Upper lobe of left lung (tissue), 6 donors: ENCODE data around the gene MTARC2. TPM values are rescaled to one million over a fixed set of nuclear protein-coding genes. Genes with fewer than 3 reads are reported as not detected.
A peak's percentile ranks its signal among the peaks of the same experiment; 100 is the strongest.

Experiments
- ATAC-seq, 2 donors: fragments of 200-7000 bp; cut with Tn5 transposase; one replicate each; pipeline ENCODE4 v1.9.1; 2022; ENCODE audit warnings: mild to moderate bottlenecking in 2 of 2, moderate library complexity in 2 of 2; ENCODE audit not compliant: low FRiP score in 2 of 2
- DNase-seq, 2 donors: peaks; one replicate each; pipeline ENCODE4 v3.0.0-alpha.2; 2019 to 2020
- H3K27ac ChIP-seq, 4 donors: fragments of 200-600 bp; sonication (generic); one replicate each; pipeline ENCODE4 v1.5.1; 2016 to 2019
- H3K27me3 ChIP-seq, 4 donors: fragments of 200-600 bp; sonication (generic); one replicate each; pipeline ENCODE4 v1.5.1; 2017 to 2019
- H3K36me3 ChIP-seq, 4 donors: fragments of 200-600 bp; sonication (generic); one replicate each; pipeline ENCODE4 v1.5.1; 2016 to 2019
- H3K4me1 ChIP-seq, 4 donors: fragments of 200-600 bp; sonication (generic); one replicate each; pipeline ENCODE4 v1.5.1; 2018 to 2019
- H3K4me3 ChIP-seq, 4 donors: fragments of 200-600 bp; sonication (generic); one replicate each; pipeline ENCODE4 v1.5.1; 2017 to 2019; ENCODE audit warnings: mild to moderate bottlenecking in 2 of 4, moderate library complexity in 1 of 4
- H3K9me3 ChIP-seq, 4 donors: fragments of 200-600 bp; sonication (generic); one replicate each; pipeline ENCODE4 v1.5.1; 2018 to 2019
- CTCF ChIP-seq, 6 experiments: fragments of 450-650 bp in 4 of 6; fragments of 200-600 bp in 2 of 6; sonication (generic) in 2 of 6; IDR thresholded peaks; one replicate each; pipeline ENCODE4 v1.5.1; 2016 to 2019; ENCODE audit warnings: antibody characterized with exemption in 6 of 6
- EP300 ChIP-seq, 4 donors: sonication (generic); formaldehyde crosslinking; IDR thresholded peaks; one replicate each; pipeline ENCODE4 v1.5.1; 2017; ENCODE audit warnings: antibody characterized with exemption in 4 of 4, control low read depth in 2 of 4
- POLR2A ChIP-seq, 4 donors: fragments of 450-650 bp; IDR thresholded peaks; one replicate each; pipeline ENCODE4 v1.5.1; 2016 to 2017; ENCODE audit warnings: antibody characterized with exemption in 4 of 4, mild to moderate bottlenecking in 2 of 4
- POLR2AphosphoS5 ChIP-seq, 2 donors: sonication (generic); formaldehyde crosslinking; IDR thresholded peaks; one replicate each; pipeline ENCODE4 v1.5.1; 2017; ENCODE audit warnings: antibody characterized with exemption in 2 of 2
- WGBS, 2 donors: methylation state at CpG; one replicate each; pipeline ENCODE4 v1.1.5; 2017 to 2018; 5-methylcytosine and 5-hydroxymethylcytosine counted together
- total RNA-seq, 6 donors: library from RNA; depleted of rRNA in 4 of 6; stranded (reverse); fragments of >200 nt in 4 of 6; gene quantifications; one replicate each; pipeline versions ENCODE4 v1.1.0 to v1.2.1, GENCODE V29; 2016 to 2021
- donor health status: DM: no; HTN: no; CAD: no; lungs with moderate emphysema.
- donor health status: DM: no; HTN: yes; CAD: no; lungs with severe emphysema.

Gene MTARC2
- total RNA-seq, 6 donors from 2014 or later, result 44.2 to 125 (median 62.0) TPM

- H3K4me3 ChIP-seq, result no peak overlapping the region
- no peaks in the 10 kb centered on the region for H3K9me3 ChIP-seq
- no peak for ATAC-seq
- no peaks in the 10 kb centered on the region for H3K27me3 ChIP-seq
- H3K27ac ChIP-seq, result no peak overlapping the region
- peaks cover 0 to 15% (median 3%) of the 10 kb centered on the region in 4 donors for H3K36me3 ChIP-seq
- WGBS, 2 donors, result 91 to 94% methylated on average over 11 of the region's 11 CpGs
- TF ChIP-seq POLR2A (IDR thresholded peaks at IDR 0.05) (no peak), EP300 (IDR thresholded peaks at IDR 0.05) (no peak), POLR2AphosphoS5 (IDR thresholded peaks at IDR 0.05) (no peak)
- H3K4me1 ChIP-seq, result peaks cover 0 to 10% (median 5%) of the 10 kb centered on the region in 4 donors
- DNase-seq, result no peak
These were observed 60.4 kb downstream of the MTARC2 start for GRCh38 chr1:220808345-220809186.

GRCh38 chr1:220809187-220809550, 61.0 kb downstream of the MTARC2 start:
- 91 to 93% methylated on average over 6 of the region's 6 CpGs for WGBS, 2 donors
- peaks cover 0 to 18% (median 3%) of the 10 kb centered on the region in 4 donors for H3K36me3 ChIP-seq
- H3K27ac ChIP-seq, result no peak overlapping the region
- no peaks in the 10 kb centered on the region for H3K9me3 ChIP-seq
- peaks cover 0 to 10% (median 3%) of the 10 kb centered on the region in 4 donors for H3K4me1 ChIP-seq
- no peak for TF ChIP-seq CTCF (IDR thresholded peaks at IDR 0.05)
- no peak for TF ChIP-seq POLR2A (IDR thresholded peaks at IDR 0.05)
- H3K4me3 ChIP-seq, result no peak overlapping the region
- no peak for ATAC-seq
- DNase-seq, result no peak
- no peaks in the 10 kb centered on the region for H3K27me3 ChIP-seq

DNA sequence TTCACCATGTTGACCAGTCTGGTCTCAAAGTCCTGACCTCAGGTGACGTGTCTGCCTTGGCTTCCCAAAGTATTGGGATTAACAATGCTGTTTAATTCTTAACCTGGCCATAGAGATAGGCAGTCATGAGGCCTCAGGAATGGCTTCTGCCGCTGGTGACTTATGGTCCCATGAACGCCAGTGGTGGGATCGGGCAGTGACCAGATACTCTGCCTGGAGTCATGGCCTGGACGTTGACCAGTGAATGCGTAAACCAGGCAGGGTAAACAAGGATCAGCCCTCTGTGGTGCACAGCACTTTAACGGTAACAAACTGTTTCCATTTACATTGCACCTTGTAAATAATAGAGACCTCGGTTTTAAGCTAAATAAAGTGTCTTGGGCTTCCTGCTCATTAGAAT, 61.6 kb downstream of the MTARC2 start:
- no peak for TF ChIP-seq EP300 (IDR thresholded peaks at IDR 0.05)
- no peak for TF ChIP-seq POLR2AphosphoS5 (IDR thresholded peaks at IDR 0.05)
- TF ChIP-seq POLR2A (IDR thresholded peaks at IDR 0.05), result no peak
- no peak for TF ChIP-seq CTCF (IDR thresholded peaks at IDR 0.05)
- no peak overlapping the region for H3K27ac ChIP-seq
- WGBS, 2 donors, result 82 to 86% methylated on average over 8 of the region's 8 CpGs
- H3K9me3 ChIP-seq, result no peaks in the 10 kb centered on the region
- H3K36me3 ChIP-seq, result peaks cover 0 to 19% (median 3%) of the 10 kb centered on the region in 4 donors
- DNase-seq (no peak), ATAC-seq (no peak)
- no peaks in the 10 kb centered on the region for H3K27me3 ChIP-seq
- no peak overlapping the region for H3K4me3 ChIP-seq
- H3K4me1 ChIP-seq, result peaks cover 0 to 10% (median 3%) of the 10 kb centered on the region in 4 donors

GRCh38 chr1:220810179-220810653, 62.1 kb downstream of the MTARC2 start:
- peak; percentile 51 to 81 for DNase-seq
- no peak overlapping the region for H3K27ac ChIP-seq
- peaks cover 0 to 10% (median 3%) of the 10 kb centered on the region in 4 donors for H3K4me1 ChIP-seq
- ATAC-seq, result peak; percentile 86 to 97
- H3K27me3 ChIP-seq, result no peaks in the 10 kb centered on the region
- no peak for TF ChIP-seq POLR2A (IDR thresholded peaks at IDR 0.05)
- TF ChIP-seq CTCF (IDR thresholded peaks at IDR 0.05), result peak; percentile 82 to 91 (median 90)
- TF ChIP-seq POLR2AphosphoS5 (IDR thresholded peaks at IDR 0.05), result no peak
- no peak for TF ChIP-seq EP300 (IDR thresholded peaks at IDR 0.05)
- WGBS, 2 donors, result 28 to 34% methylated on average over 20 of the region's 20 CpGs
- no peaks in the 10 kb centered on the region for H3K9me3 ChIP-seq
- H3K4me3 ChIP-seq, result peak overlapping the region in 1 of 4 donors; percentile 16
- peaks cover 0 to 15% (median 3%) of the 10 kb centered on the region in 4 donors for H3K36me3 ChIP-seq

DNA sequence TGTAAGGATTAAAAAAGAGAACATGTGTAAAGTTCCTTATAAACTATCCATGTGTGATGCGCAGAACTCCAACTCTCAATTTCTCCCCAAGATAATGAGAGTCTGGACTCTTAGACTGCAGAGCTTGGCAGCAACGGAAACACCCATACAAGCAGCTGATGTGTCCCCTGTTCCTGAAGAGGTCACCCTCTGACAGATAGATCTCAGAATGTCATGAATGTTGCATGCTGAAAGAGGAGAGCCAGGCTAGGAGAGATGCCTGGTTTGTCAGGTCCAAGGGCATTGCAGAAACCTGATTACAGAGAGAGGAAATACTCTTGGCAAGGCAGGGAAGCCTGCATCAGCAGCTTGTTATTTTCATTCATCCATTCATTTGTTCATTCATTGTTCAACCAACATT, 62.8 kb downstream of the MTARC2 start:
- no peak for ATAC-seq
- no peak overlapping the region for H3K27ac ChIP-seq
- DNase-seq, result no peak
- peaks cover 0 to 15% (median 3%) of the 10 kb centered on the region in 4 donors for H3K36me3 ChIP-seq
- H3K27me3 ChIP-seq, result no peaks in the 10 kb centered on the region
- TF ChIP-seq POLR2A (IDR thresholded peaks at IDR 0.05), result no peak
- no peak for TF ChIP-seq EP300 (IDR thresholded peaks at IDR 0.05)
- no peak for TF ChIP-seq CTCF (IDR thresholded peaks at IDR 0.05)
- TF ChIP-seq POLR2AphosphoS5 (IDR thresholded peaks at IDR 0.05), result no peak
- peaks cover 0 to 10% (median 3%) of the 10 kb centered on the region in 4 donors for H3K4me1 ChIP-seq
- WGBS, 2 donors, result 57 to 85% methylated on average over 2 of the region's 2 CpGs
- H3K4me3 ChIP-seq, result no peak overlapping the region
- H3K9me3 ChIP-seq, result no peaks in the 10 kb centered on the region
